ENCODE results near the gene TSSC4. TPM values are rescaled to one million over a fixed set of nuclear protein-coding genes. Genes with fewer than 3 reads are reported as not detected.

The TSSC4 gene
- total RNA-seq, 2 experiments from 2014 or later, result 36.2 to 38.9 TPM

- TF ChIP-seq, protein P1, sequence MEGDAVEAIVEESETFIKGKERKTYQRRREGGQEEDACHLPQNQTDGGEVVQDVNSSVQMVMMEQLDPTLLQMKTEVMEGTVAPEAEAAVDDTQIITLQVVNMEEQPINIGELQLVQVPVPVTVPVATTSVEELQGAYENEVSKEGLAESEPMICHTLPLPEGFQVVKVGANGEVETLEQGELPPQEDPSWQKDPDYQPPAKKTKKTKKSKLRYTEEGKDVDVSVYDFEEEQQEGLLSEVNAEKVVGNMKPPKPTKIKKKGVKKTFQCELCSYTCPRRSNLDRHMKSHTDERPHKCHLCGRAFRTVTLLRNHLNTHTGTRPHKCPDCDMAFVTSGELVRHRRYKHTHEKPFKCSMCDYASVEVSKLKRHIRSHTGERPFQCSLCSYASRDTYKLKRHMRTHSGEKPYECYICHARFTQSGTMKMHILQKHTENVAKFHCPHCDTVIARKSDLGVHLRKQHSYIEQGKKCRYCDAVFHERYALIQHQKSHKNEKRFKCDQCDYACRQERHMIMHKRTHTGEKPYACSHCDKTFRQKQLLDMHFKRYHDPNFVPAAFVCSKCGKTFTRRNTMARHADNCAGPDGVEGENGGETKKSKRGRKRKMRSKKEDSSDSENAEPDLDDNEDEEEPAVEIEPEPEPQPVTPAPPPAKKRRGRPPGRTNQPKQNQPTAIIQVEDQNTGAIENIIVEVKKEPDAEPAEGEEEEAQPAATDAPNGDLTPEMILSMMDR (IDR thresholded peaks at IDR 0.05), result no peak
- DNase-seq, result no peak
- Mint-ChIP-seq H3K27ac (no peak overlapping the region), H3K36me3 (ENCODE audit: low read depth) (no peaks in the 10 kb centered on the region), H3K27me3 (no peaks in the 10 kb centered on the region), H3K4me1 (ENCODE audit: low read depth) (peaks cover 2% of the 10 kb centered on the region), H3K4me3 (no peak overlapping the region), H3K9me3 (no peaks in the 10 kb centered on the region)
- ChIA-PET CTCF (interaction anchor here (1.2 to 10.3 kb wide), 3 partner anchors 16 to 113 kb away, joined by 3 to 381 read pairs (median 5); partner anchors contain the start of genes C11orf21, TSPAN32 and TSSC4), POLR2A (interaction anchor here (0.6 kb wide), 1 partner anchor 40 kb away, joined by 5 read pairs; no protein-coding TSS in a partner anchor)
- intact Hi-C loops (cut with micrococcal nuclease), result loop anchor here (5.0 kb wide), 1 partner anchor 219 kb away; no protein-coding TSS in a partner anchor
- ATAC-seq, result no peak
Observed at GRCh38 chr11:2416765-2417164, 16.2 kb downstream of the TSSC4 start.

DNA sequence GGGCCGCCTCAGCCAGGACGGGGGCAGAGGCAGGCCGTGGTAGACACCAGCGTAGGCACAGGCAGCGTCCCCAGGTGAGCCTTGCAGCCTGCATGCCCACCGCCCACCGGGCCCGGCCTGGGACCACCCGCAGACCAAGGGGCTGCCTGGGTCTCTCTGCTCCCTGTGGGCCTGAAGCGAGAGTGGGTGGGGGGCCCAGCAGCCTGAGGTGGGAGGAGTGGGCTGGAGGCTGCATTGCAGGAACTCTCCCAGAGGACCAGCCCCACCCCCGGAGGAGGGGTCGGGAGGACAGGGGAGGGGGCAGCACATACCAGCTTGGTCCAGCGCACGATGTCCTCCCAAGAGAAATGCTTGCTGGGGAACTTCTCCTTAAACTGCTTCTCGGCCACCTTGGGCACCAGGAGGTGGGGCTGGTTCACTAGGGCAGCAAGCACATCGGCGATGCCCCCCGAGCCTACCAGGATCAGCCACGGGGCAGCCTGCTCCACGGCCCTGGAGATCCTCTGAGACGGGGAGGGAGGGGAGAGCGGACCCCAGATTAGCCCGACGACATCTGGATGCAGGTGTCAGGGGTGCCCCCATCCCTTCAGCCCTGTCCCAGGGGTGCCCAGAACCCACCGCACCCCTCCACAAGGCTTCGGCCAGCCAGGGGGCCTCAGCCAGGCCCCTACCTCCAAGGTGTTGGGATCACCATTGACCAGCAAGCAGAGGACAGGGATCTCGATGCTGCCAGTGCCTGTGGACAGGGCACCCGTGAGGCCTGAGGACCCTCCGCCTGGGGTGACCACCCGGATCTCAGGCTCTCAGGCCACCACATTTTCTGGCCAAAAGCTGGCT, 17.5 kb downstream of the TSSC4 start:
- no peaks in the 10 kb centered on the region for H3K9me3 Mint-ChIP-seq
- intact Hi-C loops (cut with micrococcal nuclease), result loop anchor here (5.0 kb wide), 1 partner anchor 221 kb away; no protein-coding TSS in a partner anchor
- no peak overlapping the region for H3K27ac Mint-ChIP-seq
- peaks cover 2% of the 10 kb centered on the region for H3K4me1 Mint-ChIP-seq (ENCODE audit: low read depth)
- no peak for ATAC-seq
- CTCF ChIA-PET, result interaction anchor here (0.7 to 10.3 kb wide), 7 partner anchors 17 to 223 kb away, joined by 3 to 381 read pairs (median 19); partner anchors contain the start of genes C11orf21, TSPAN32 and TSSC4
- H3K4me3 Mint-ChIP-seq, result no peak overlapping the region
- DNase-seq, result no peak
- no peaks in the 10 kb centered on the region for H3K27me3 Mint-ChIP-seq
- POLR2A ChIA-PET, result no interaction called here
- TF ChIP-seq, protein P1 (IDR thresholded peaks at IDR 0.05), result no peak
- H3K36me3 Mint-ChIP-seq (ENCODE audit: low read depth), result no peaks in the 10 kb centered on the region

- TF ChIP-seq, protein P1 (IDR thresholded peaks at IDR 0.05), result no peak
- Mint-ChIP-seq H3K27ac (no peak overlapping the region), H3K27me3 (no peaks in the 10 kb centered on the region), H3K4me1 (ENCODE audit: low read depth) (peaks cover 2% of the 10 kb centered on the region), H3K36me3 (ENCODE audit: low read depth) (no peaks in the 10 kb centered on the region), H3K4me3 (no peak overlapping the region), H3K9me3 (no peaks in the 10 kb centered on the region)
- ATAC-seq (no peak), DNase-seq (no peak)
- POLR2A ChIA-PET, result interaction anchor here (0.6 kb wide), 1 partner anchor 31 kb away, joined by 3 read pairs; no protein-coding TSS in a partner anchor
- intact Hi-C loops (cut with micrococcal nuclease), result loop anchor here (1.0 to 5.0 kb wide), 2 partner anchors 114 to 222 kb away; no protein-coding TSS in a partner anchor
- CTCF ChIA-PET, result interaction anchor here (0.8 to 10.3 kb wide), 19 partner anchors 10 to 267 kb away, joined by 3 to 381 read pairs (median 14); partner anchors contain the start of genes C11orf21, CD81, TSPAN32 and TSSC4
Observed at GRCh38 chr11:2418693-2419360, 18.3 kb downstream of the TSSC4 start.

- Mint-ChIP-seq H3K36me3 (ENCODE audit: low read depth) (no peaks in the 10 kb centered on the region), H3K4me1 (ENCODE audit: low read depth) (peaks cover 2% of the 10 kb centered on the region), H3K4me3 (no peak overlapping the region), H3K9me3 (no peaks in the 10 kb centered on the region), H3K27ac (no peak overlapping the region), H3K27me3 (no peaks in the 10 kb centered on the region)
- ATAC-seq (peak; percentile 63), DNase-seq (peak; percentile 80)
- ChIA-PET CTCF (interaction anchor here (0.8 to 10.3 kb wide), 42 partner anchors 11 to 482 kb away, joined by 3 to 381 read pairs (median 4); partner anchors contain the start of genes C11orf21, CD81, TRPM5 and TSPAN32), POLR2A (interaction anchor here (0.6 to 1.5 kb wide), 5 partner anchors 17 to 252 kb away, joined by 3 to 8 read pairs (median 3); partner anchors contain the start of gene TSPAN32)
- TF ChIP-seq, protein P1 (IDR thresholded peaks at IDR 0.05), result peak; percentile 85
- intact Hi-C loops (cut with micrococcal nuclease), result loop anchor here (1.0 to 5.0 kb wide), 2 partner anchors 115 to 223 kb away; no protein-coding TSS in a partner anchor
Observed at GRCh38 chr11:2419638-2420501, 19.3 kb downstream of the TSSC4 start.

All from activated CD8-positive, alpha-beta T cell treated with anti-CD3 and anti-CD28 coated beads for 36 hours (primary cell).